Thyroid gland (tissue), 4 donors: ENCODE measurements around the gene HEATR5A. TPM values are rescaled to one million over a fixed set of nuclear protein-coding genes. Genes with fewer than 3 reads are reported as not detected.
"Not testable (repeated sequence)": the region's sequence is repeated elsewhere in the genome, so short reads cannot be mapped to it uniquely, and the experiment has no call there.

Experiments used
- DNase-seq, 2 donors: peaks; one replicate each; pipeline ENCODE4 v3.0.0-alpha.2; 2019
- H3K27ac ChIP-seq, 3 donors: fragments of 200-600 bp; sonication (generic); 1 replicate in 2 of 3; 2 replicates in 1 of 3; pipeline ENCODE4 v1.5.1; 2016 to 2019; ENCODE audit warnings: mild to moderate bottlenecking in 1 of 3, moderate library complexity in 1 of 3
- H3K27me3 ChIP-seq: fragments of 200-600 bp; sonication (generic); one replicate; pipeline ENCODE4 v1.5.1; 2019
- H3K36me3 ChIP-seq, 2 donors: fragments of 200-600 bp; sonication (generic); one replicate each; pipeline ENCODE4 v1.5.1; 2016 to 2019
- H3K4me1 ChIP-seq, 2 donors: fragments of 200-600 bp; sonication (generic); one replicate each; pipeline ENCODE4 v1.5.1; 2017 to 2019
- H3K4me3 ChIP-seq, 3 donors: fragments of 200-600 bp; sonication (generic); replicated peaks in 1 of 3; 1 replicate in 2 of 3; 2 replicates in 1 of 3; pipeline ENCODE4 v1.5.1; 2016; ENCODE audit warnings: mild to moderate bottlenecking in 1 of 3
- H3K9me3 ChIP-seq: fragments of 200-600 bp; sonication (generic); one replicate; pipeline ENCODE4 v1.5.1; 2017
- POLR2A ChIP-seq, 2 donors: fragments of 450-650 bp; IDR thresholded peaks; one replicate each; pipeline ENCODE4 v1.6.1; 2017; ENCODE audit warnings: antibody characterized with exemption in 2 of 2, mild to moderate bottlenecking in 2 of 2, moderate library complexity in 1 of 2
- WGBS, 2 donors: methylation state at CpG; one replicate each; pipeline ENCODE4 v1.1.5; 2017; 5-methylcytosine and 5-hydroxymethylcytosine counted together
- intact Hi-C: fragments of 100-400 bp; cut with DNase I; formaldehyde crosslinking; loops from one replicate; pipeline ENCODE4 v1.15.1; 2023
- total RNA-seq, 4 donors: library from RNA; depleted of rRNA; stranded (reverse); fragments of >200 nt; gene quantifications; one replicate each; pipeline ENCODE4 v1.2.3, GENCODE V29; 2016
- TF ChIP-seq, protein P1 (sequence below), 6 experiments: fragments of 200-600 bp in 3 of 6; fragments of 450-650 bp in 3 of 6; sonication (generic) in 3 of 6; IDR thresholded peaks; one replicate each; pipeline ENCODE4 v1.5.1; 2016 to 2019; ENCODE audit warnings: antibody characterized with exemption in 6 of 6, mild to moderate bottlenecking in 2 of 6, inconsistent platforms in 1 of 6, moderate library complexity in 1 of 6

The HEATR5A gene
- 10 to 100 TPM; 31.0 to 46.3 (median 40.5) TPM for total RNA-seq

GRCh38 chr14:31420319-31421111 lies at the start of gene HEATR5A:
TSS of gene HEATR5A (minus strand) at chr14:31420550. CDS start at chr14:31402975, 17,575 bp downstream.
- intact Hi-C loops: no loop called here

GRCh38 chr14:31466554-31466953 lies 46.2 kb upstream of the HEATR5A start:
- no peaks in the 10 kb centered on the region for H3K27me3 ChIP-seq
- TF ChIP-seq POLR2A (IDR thresholded peaks at IDR 0.05): no peak
- TF ChIP-seq, protein P1, sequence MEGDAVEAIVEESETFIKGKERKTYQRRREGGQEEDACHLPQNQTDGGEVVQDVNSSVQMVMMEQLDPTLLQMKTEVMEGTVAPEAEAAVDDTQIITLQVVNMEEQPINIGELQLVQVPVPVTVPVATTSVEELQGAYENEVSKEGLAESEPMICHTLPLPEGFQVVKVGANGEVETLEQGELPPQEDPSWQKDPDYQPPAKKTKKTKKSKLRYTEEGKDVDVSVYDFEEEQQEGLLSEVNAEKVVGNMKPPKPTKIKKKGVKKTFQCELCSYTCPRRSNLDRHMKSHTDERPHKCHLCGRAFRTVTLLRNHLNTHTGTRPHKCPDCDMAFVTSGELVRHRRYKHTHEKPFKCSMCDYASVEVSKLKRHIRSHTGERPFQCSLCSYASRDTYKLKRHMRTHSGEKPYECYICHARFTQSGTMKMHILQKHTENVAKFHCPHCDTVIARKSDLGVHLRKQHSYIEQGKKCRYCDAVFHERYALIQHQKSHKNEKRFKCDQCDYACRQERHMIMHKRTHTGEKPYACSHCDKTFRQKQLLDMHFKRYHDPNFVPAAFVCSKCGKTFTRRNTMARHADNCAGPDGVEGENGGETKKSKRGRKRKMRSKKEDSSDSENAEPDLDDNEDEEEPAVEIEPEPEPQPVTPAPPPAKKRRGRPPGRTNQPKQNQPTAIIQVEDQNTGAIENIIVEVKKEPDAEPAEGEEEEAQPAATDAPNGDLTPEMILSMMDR (IDR thresholded peaks at IDR 0.05): no peak
- DNase-seq: no peak
- 87% methylated on average over 6 of the region's 6 CpGs for WGBS, 2 donors
- no peaks in the 10 kb centered on the region for H3K9me3 ChIP-seq
- intact Hi-C loops: no loop called here
- H3K4me1 ChIP-seq: no peaks in the 10 kb centered on the region
- H3K36me3 ChIP-seq: no peaks in the 10 kb centered on the region
- H3K27ac ChIP-seq: no peak overlapping the region
- no peak overlapping the region for H3K4me3 ChIP-seq

More at GRCh38 chr14:31420319-31421111, at the start of gene HEATR5A:
- WGBS, 2 donors: 13 to 18% methylated on average over 8 to 10 of the region's 56 CpGs
- TF ChIP-seq, protein P1 (IDR thresholded peaks at IDR 0.05): peak in 4 of 6 experiments; percentile 11 to 45 (median 32)
- TF ChIP-seq POLR2A (IDR thresholded peaks at IDR 0.05): peak; percentile 83 to 97
- Histone ChIP-seq H3K36me3 (no peaks in the 10 kb centered on the region), H3K4me3 (peak within 1 kb of the TSS in 2 of 3 donors; percentile 80 to 92), H3K9me3 (no peaks in the 10 kb centered on the region), H3K4me1 (peaks cover 11 to 13% of the 10 kb centered on the region in 2 donors), H3K27ac (peak within 1 kb of the TSS; percentile 38 to 79 (median 72)), H3K27me3 (no peaks in the 10 kb centered on the region)
- DNase-seq: peak; percentile 95

DNA sequence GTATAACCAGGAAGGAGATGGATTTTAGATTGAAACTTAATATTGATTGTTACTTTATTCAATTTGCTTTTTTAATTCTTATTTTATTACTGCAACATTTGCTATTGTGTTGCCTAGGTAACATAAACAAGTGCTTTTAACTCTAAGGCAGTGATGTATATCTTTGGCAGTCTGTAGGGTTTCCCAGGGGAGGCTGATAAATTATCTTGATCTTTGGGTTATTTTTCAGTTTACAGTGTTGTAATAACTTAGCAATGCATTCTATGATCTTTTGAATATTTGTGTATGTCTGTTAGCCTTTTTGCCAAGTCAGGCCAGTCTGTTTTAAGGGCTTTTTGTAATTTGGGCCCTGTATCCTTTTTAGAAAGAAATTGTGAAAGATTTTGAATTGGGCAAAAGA lies 44.8 kb upstream of the HEATR5A start:
- Histone ChIP-seq H3K27me3 (no peaks in the 10 kb centered on the region), H3K4me3 (no peak overlapping the region), H3K9me3 (no peaks in the 10 kb centered on the region), H3K27ac (no peak overlapping the region), H3K4me1 (no peaks in the 10 kb centered on the region), H3K36me3 (no peaks in the 10 kb centered on the region)
- no peak for DNase-seq
- TF ChIP-seq, protein P1 (IDR thresholded peaks at IDR 0.05): no peak
- no peak for TF ChIP-seq POLR2A (IDR thresholded peaks at IDR 0.05)
- intact Hi-C loops: no loop called here

DNA sequence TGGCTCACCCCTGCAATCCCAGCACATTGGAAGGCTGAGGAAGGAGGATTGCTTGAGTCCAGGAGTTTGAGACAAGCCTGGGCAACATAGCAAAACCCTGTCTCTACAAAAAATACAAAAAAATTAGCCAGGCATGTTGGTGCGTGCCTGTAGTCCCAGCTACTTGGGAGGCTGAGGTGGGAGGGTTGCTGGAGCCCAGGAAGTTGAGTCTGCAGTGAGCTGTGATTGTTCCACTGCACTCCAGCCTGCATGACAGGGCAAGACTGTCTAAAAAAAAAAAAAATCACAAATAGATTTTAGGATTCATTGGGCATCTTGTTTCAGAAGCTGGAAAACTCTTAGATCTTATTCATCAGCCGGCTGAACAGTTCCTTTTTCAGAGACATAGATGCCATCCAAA lies 42.1 kb upstream of the HEATR5A start:
- H3K36me3 ChIP-seq, H3K4me1 ChIP-seq, H3K27ac ChIP-seq, H3K4me3 ChIP-seq, DNase-seq, H3K27me3 ChIP-seq, H3K9me3 ChIP-seq, intact Hi-C loops: not testable (repeated sequence)
- WGBS, 2 donors: 86 to 92% methylated on average over 2 of the region's 2 CpGs

GRCh38 chr14:31461545-31461944 lies 41.2 kb upstream of the HEATR5A start:
- DNase-seq: no peak
- H3K27ac ChIP-seq: no peak overlapping the region
- TF ChIP-seq POLR2A (IDR thresholded peaks at IDR 0.05): no peak
- TF ChIP-seq, protein P1 (IDR thresholded peaks at IDR 0.05): no peak
- WGBS, 2 donors: 87 to 90% methylated on average over 3 of the region's 3 CpGs
- H3K27me3 ChIP-seq: no peaks in the 10 kb centered on the region
- no peaks in the 10 kb centered on the region for H3K9me3 ChIP-seq
- H3K4me3 ChIP-seq: no peak overlapping the region
- H3K36me3 ChIP-seq: no peaks in the 10 kb centered on the region
- intact Hi-C loops: no loop called here
- peaks cover under 1 to 2% of the 10 kb centered on the region in 2 donors for H3K4me1 ChIP-seq
